NOMO-1 treated with dmso at 0.1 percent for 144 hours (cell line): Measurements from ENCODE around the gene TRERF1.
A peak's percentile ranks its signal among the peaks of the same experiment; 100 is the strongest.
"Not testable (repeated sequence)": the region's sequence is repeated elsewhere in the genome, so short reads cannot be mapped to it uniquely, and the experiment has no call there.

Source experiments
- DNase-seq: peaks from one replicate; lab custom pipeline; 2025; ENCODE audit not compliant: unreplicated experiment; lab: John Stamatoyannopoulos, UW

TRERF1 gene

GRCh38 chr6:42449917-42450476 lies 1.7 kb downstream of the TRERF1 start:
- peak; percentile 12 for DNase-seq

GRCh38 chr6:42448927-42449659 lies 2.6 kb downstream of the TRERF1 start:
- DNase-seq: no peak

- DNase-seq: peak; percentile 13
Measured at GRCh38 chr6:42448391-42448790, 3.3 kb downstream of the TRERF1 start.

- no peak for DNase-seq
Measured at GRCh38 chr6:42446996-42447395, 4.7 kb downstream of the TRERF1 start.

- no peak for DNase-seq
Measured at GRCh38 chr6:42446370-42446769, 5.4 kb downstream of the TRERF1 start.

- not testable (repeated sequence) for DNase-seq
Measured at GRCh38 chr6:42445955-42446354, 5.8 kb downstream of the TRERF1 start.

GRCh38 chr6:42443312-42444060 lies 8.2 kb downstream of the TRERF1 start:
- no peak for DNase-seq

- DNase-seq: no peak
Measured at GRCh38 chr6:42441697-42442081, 10.0 kb downstream of the TRERF1 start.

- DNase-seq: no peak
Measured at GRCh38 chr6:42440778-42441696, 10.7 kb downstream of the TRERF1 start.

GRCh38 chr6:42440027-42440426 lies 11.7 kb downstream of the TRERF1 start:
- no peak for DNase-seq

- DNase-seq: no peak
Measured at GRCh38 chr6:42436825-42437224, 14.9 kb downstream of the TRERF1 start.

- DNase-seq: no peak
Measured at GRCh38 chr6:42434237-42434636, 17.5 kb downstream of the TRERF1 start.

- no peak for DNase-seq
Measured at GRCh38 chr6:42433409-42433808, 18.3 kb downstream of the TRERF1 start.

GRCh38 chr6:42431877-42432276 lies 19.8 kb downstream of the TRERF1 start:
- no peak for DNase-seq

GRCh38 chr6:42431356-42431755 lies 20.4 kb downstream of the TRERF1 start:
- no peak for DNase-seq

GRCh38 chr6:42429836-42430235 lies 21.9 kb downstream of the TRERF1 start:
- no peak for DNase-seq

- no peak for DNase-seq
Measured at GRCh38 chr6:42429042-42429585, 22.6 kb downstream of the TRERF1 start.

- no peak for DNase-seq
Measured at GRCh38 chr6:42428326-42429041, 23.2 kb downstream of the TRERF1 start.

- no peak for DNase-seq
Measured at GRCh38 chr6:42427871-42428270, 23.9 kb downstream of the TRERF1 start.

- DNase-seq: no peak
Measured at GRCh38 chr6:42426191-42426590, 25.5 kb downstream of the TRERF1 start.
